KMS-11 (cell line): ENCODE measurements around the gene ATG4D.

Experiments used
- H2AFZ ChIP-seq: fragments of 200-600 bp; sonication (generic); 2 replicates; pipeline ENCODE4 v1.6.1; 2016; ENCODE audit warnings: antibody characterized with exemption, mixed run types, low read depth
- H3K27ac ChIP-seq: fragments of 200-600 bp; sonication (generic); 2 replicates; pipeline ENCODE4 v1.6.1; 2016; ENCODE audit warnings: mild to moderate bottlenecking, mixed run types
- H3K27me3 ChIP-seq: fragments of 200-600 bp; sonication (generic); 2 replicates; pipeline ENCODE4 v1.6.1; 2017; ENCODE audit warnings: mild to moderate bottlenecking, low read depth, mixed run types, moderate library complexity; ENCODE audit not compliant: insufficient read depth
- H3K36me3 ChIP-seq: fragments of 200-600 bp; sonication (generic); 2 replicates; pipeline ENCODE4 v1.6.1; 2017; ENCODE audit warnings: mild to moderate bottlenecking, mixed run types; ENCODE audit not compliant: insufficient read depth
- H3K4me1 ChIP-seq: fragments of 200-600 bp; sonication (generic); 2 replicates; pipeline ENCODE4 v1.6.1; 2016; ENCODE audit warnings: mild to moderate bottlenecking, low read depth, mixed run types; ENCODE audit not compliant: poor library complexity, severe bottlenecking
- H3K4me2 ChIP-seq: fragments of 200-600 bp; sonication (generic); 2 replicates; pipeline ENCODE4 v1.7.0; 2016; ENCODE audit warnings: mild to moderate bottlenecking, mixed run types
- H3K4me3 ChIP-seq: fragments of 200-600 bp; sonication (generic); IDR thresholded peaks from 2 replicates; pipeline ENCODE4 v1.6.1; 2017; ENCODE audit warnings: low read depth, low read length, mixed read lengths; ENCODE audit not compliant: insufficient read depth
- H3K79me2 ChIP-seq: fragments of 200-600 bp; sonication (generic); 2 replicates; pipeline ENCODE4 v1.6.1; 2016; ENCODE audit warnings: low read depth, mixed run types; ENCODE audit not compliant: insufficient read depth
- H3K9ac ChIP-seq: fragments of 200-600 bp; sonication (generic); 2 replicates; pipeline ENCODE4 v1.6.1; 2016; ENCODE audit warnings: mild to moderate bottlenecking, mixed run types
- H4K20me1 ChIP-seq: fragments of 200-600 bp; sonication (generic); 2 replicates; pipeline ENCODE4 v1.6.1; 2016; ENCODE audit warnings: mild to moderate bottlenecking, mixed run types; ENCODE audit not compliant: insufficient read depth
- TF ChIP-seq, protein P1 (sequence below): fragments of 200-600 bp; sonication (generic); conservative IDR thresholded peaks from 2 replicates; pipeline ENCODE4 v1.6.1; 2017; ENCODE audit warnings: low read depth, mild to moderate bottlenecking, antibody characterized with exemption, low read length, moderate library complexity, mixed read lengths

ATG4D gene

DNA sequence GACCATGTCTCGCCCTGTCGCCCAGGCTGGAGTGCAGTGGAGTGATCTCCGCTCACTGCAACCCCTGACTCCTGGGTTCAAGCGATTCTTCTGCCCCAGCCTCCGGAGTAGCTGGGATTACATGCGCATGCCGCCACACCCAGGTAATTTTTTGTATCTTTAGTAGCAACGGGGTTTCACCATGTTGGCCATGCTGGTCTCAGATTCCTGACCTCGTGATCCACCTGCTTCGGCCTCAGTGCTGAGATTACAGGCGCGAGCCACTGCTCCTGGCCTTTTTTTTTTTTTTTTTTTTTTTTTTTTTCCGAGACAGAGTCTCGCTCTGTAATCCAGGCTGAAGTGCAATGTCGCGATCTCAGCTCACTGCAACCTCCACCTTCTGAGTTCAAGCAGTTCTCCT, 35.7 kb upstream of the ATG4D start:
- H3K27me3 ChIP-seq, result no peaks in the 10 kb centered on the region
- H3K9ac ChIP-seq, result no peak overlapping the region
- no peak overlapping the region for H3K4me3 ChIP-seq
- H2AFZ ChIP-seq, result no peak overlapping the region
- peaks cover 13% of the 10 kb centered on the region for H3K4me1 ChIP-seq
- H3K4me2 ChIP-seq, result no peak overlapping the region
- no peak overlapping the region for H3K27ac ChIP-seq
- TF ChIP-seq, protein P1, sequence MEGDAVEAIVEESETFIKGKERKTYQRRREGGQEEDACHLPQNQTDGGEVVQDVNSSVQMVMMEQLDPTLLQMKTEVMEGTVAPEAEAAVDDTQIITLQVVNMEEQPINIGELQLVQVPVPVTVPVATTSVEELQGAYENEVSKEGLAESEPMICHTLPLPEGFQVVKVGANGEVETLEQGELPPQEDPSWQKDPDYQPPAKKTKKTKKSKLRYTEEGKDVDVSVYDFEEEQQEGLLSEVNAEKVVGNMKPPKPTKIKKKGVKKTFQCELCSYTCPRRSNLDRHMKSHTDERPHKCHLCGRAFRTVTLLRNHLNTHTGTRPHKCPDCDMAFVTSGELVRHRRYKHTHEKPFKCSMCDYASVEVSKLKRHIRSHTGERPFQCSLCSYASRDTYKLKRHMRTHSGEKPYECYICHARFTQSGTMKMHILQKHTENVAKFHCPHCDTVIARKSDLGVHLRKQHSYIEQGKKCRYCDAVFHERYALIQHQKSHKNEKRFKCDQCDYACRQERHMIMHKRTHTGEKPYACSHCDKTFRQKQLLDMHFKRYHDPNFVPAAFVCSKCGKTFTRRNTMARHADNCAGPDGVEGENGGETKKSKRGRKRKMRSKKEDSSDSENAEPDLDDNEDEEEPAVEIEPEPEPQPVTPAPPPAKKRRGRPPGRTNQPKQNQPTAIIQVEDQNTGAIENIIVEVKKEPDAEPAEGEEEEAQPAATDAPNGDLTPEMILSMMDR, result no peak
- no peaks in the 10 kb centered on the region for H3K36me3 ChIP-seq
- no peaks in the 10 kb centered on the region for H3K79me2 ChIP-seq
- no peaks in the 10 kb centered on the region for H4K20me1 ChIP-seq

DNA sequence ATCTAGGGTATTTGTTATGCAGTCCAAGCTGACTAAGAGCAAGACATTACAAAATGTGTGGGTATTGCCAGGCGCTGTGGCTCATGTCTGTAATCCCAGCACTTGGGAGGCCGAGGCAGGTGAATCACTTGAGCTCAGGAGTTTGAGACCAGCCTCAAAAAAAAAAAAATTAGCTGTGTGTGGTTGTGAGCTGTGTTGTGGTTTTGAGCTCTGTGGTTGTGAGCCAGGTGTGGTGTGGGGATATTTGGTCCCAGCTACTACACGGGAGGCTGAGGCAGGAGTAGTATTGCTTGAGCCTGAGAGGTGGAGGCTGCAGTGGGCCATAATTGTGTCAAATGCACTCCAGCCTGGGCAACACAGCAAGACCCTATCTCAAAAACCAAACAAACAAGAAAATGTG, 35.0 kb upstream of the ATG4D start:
- TF ChIP-seq, protein P1, result no peak
- H3K36me3 ChIP-seq, result no peaks in the 10 kb centered on the region

GRCh38 chr19:10510301-10510802, 33.4 kb upstream of the ATG4D start:
- Histone ChIP-seq H3K9ac (no peak overlapping the region), H3K27me3 (no peaks in the 10 kb centered on the region), H3K79me2 (no peaks in the 10 kb centered on the region), H2AFZ (peak overlapping the region; percentile 29; the same call in 1 of the 2 replicates), H3K36me3 (no peaks in the 10 kb centered on the region), H3K4me1 (peaks cover 7% of the 10 kb centered on the region), H3K27ac (no peak overlapping the region), H3K4me3 (no peak overlapping the region), H4K20me1 (no peaks in the 10 kb centered on the region), H3K4me2 (no peak overlapping the region; the same call in 1 of the 2 replicates)
- TF ChIP-seq, protein P1, result peak; percentile 88

More for the DNA sequence above, 35.0 kb upstream of the ATG4D start:
- no peak overlapping the region for H3K9ac ChIP-seq
- no peak overlapping the region for H3K27ac ChIP-seq
- no peak overlapping the region for H3K4me2 ChIP-seq
- no peak overlapping the region for H3K4me3 ChIP-seq
- no peaks in the 10 kb centered on the region for H4K20me1 ChIP-seq
- H3K79me2 ChIP-seq, result no peaks in the 10 kb centered on the region
- H2AFZ ChIP-seq, result no peak overlapping the region
- H3K4me1 ChIP-seq, result peaks cover 7% of the 10 kb centered on the region
- no peaks in the 10 kb centered on the region for H3K27me3 ChIP-seq

DNA sequence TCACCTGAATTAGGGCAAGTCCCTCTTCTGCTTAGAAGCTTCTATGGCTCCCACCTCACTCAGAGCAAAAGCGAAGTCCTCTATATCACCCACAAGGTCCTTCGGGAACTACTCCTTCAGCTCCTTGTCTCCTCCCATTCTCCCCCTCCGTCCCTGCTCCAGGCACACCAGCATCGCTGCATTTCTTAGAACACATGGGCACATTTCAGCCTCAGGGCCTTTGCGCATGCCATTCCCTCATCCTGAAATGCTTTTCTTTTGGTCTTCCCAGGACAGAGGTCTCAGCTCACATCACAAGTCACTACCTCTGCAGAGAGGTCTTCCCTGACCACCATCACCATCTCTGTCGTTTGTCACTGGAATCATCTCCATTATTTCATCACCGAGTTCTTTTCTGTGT, 30.5 kb upstream of the ATG4D start:
- Histone ChIP-seq H3K4me2 (no peak overlapping the region), H3K27ac (no peak overlapping the region), H3K27me3 (peaks cover 6% of the 10 kb centered on the region), H3K4me3 (no peak overlapping the region), H3K36me3 (no peaks in the 10 kb centered on the region), H3K4me1 (peaks cover 7% of the 10 kb centered on the region), H2AFZ (no peak overlapping the region), H3K79me2 (no peaks in the 10 kb centered on the region), H3K9ac (no peak overlapping the region), H4K20me1 (no peaks in the 10 kb centered on the region)
- TF ChIP-seq, protein P1, result no peak
